ENCODE results near the gene PTCH1.

PTCH1 gene

DNA sequence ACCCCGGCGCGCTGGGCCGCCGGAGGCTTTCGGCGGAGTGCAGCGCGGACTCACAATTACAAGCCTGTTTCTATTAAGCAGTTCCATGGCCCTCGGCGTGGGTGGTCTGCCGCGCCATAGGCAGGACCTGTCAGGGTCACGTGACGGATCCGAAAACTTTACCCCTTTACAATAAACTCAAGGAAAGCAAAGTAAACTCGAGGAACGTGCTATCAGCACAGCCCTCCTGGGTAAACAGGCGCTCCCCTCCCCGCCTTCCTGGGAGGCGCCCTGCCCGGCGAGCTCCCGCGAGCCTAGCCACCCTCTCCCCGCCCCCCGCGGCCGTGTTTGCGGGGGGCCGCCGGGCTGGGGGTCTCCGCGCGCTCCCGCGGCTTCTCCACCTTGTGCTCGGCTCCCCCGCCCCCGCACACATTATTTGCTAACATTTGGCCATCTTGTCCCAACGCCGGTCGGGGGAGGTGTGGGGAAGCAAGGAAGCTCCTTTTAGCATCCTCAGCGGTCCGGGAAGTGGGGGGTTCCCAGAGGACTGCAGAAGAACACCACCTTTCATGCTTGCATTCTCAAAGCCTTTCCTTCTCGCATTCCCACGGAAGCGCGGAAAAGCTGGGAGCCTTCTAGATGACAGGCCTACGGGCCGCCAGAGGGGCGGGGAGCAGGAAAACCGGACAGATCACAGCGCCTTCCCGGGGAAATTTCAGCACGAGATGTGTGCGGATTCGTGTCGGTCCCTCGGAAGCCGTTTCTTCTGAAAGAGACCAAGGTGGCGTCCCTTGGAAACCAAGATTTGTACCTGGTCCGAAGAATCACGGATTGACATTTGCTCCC is at the start of gene PTCH1:
Gene PTCH1 (minus strand): TSS at position 238 of the 825 bp plus-strand sequence.
- DNase-seq: no peak

DNA sequence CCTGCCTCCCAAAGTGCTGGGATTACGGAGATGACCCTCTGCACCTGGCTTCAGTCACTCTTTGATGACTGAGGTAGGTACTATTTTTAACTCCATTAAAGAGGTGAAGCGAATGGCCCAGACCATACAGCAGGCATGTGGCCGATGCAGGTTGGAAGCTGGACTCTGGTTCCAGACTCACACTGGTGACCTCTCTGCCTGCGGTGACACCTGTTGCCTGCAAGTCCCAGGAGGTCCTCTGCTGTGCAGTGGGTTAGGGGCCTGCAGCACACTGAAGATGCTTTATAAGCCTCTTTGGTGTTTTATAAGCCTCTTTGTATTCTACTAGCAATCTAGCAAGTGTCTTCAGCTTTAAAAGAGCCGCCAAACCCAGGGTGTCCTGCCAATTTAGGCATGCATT is 49.2 kb upstream of the PTCH1 start:
- DNase-seq: no peak

GRCh38 chr9:95561913-95562312 is 45.1 kb upstream of the PTCH1 start:
- no peak for DNase-seq

- no peak for DNase-seq
Measured at GRCh38 chr9:95557142-95557541, 40.4 kb upstream of the PTCH1 start.

DNA sequence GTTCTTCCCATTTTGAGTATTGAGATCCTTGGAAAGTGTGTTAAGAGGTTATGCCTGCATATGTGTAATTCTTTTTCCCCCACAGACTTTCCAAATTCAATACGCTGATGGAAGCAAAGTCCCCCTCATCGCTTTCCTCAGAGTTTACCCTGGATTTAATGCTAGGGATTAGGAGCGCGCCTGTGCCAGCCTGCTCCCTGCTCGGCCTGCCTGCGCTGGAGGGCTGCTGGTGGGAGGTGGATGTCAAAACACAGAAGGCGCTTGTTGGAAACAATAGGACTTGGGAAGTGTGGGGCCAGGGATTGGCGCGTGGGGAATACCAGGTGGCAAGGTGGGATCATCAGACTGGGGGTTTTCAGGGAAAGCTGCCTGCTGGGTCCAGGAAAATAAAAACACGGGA is 39.8 kb upstream of the PTCH1 start:
- no peak for DNase-seq

DNA sequence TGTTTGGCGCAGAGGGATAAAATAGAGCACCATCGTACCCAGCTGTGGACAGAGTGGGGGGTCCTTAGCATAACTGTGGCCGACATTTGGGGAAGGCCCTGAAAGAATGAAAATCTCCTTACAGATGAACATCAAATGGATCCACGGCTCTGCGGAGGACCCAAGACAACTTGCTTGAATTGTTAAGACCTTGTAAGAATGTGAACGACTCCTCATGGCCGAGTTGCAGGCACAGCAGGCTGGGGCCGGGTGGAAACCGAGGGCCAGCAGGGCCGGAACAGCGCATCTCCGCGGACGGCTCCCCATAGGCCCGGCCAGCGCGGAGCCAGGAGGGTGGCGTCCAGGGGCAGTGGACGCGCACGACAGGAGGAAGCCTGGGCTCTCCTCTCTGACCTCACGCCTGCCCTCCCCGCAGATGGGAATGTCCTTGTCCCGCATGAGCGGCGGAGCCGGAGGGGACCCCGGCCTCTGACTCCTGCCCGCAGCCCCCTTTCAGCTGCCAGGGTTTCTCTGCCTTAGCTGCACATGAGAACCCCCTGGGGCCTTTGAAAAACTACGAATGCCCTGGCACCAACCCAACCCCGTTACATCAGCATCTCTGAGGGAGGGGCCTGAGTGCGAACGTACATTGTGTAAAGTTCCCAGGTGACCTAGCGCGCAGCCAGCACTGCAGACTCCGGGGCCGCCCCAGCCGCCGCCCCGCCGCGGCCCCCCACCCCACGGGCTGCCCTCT is 36.2 kb upstream of the PTCH1 start:
- DNase-seq: no peak

GRCh38 chr9:95552255-95552654 is 35.5 kb upstream of the PTCH1 start:
- DNase-seq: no peak

DNA sequence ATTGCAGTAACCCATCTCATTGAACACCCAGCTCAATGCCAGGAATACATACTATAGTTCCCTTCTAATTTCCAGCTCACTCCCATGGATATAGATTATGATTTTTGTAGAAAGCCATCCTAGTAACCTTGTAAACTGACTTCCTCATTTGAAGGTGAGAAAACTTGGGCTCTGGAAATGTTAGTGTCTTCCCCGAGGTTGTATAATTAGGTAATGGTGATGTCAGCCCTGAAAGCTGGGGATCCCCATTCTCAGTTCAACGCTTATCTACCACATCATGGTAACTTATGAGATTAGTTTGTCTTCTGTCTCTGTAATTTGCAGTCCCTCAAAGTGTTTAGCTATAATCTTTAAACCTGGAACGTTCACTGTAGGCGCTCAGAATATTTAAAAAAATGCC is 34.6 kb upstream of the PTCH1 start:
- no peak for DNase-seq

GRCh38 chr9:95545831-95546567 is 29.2 kb upstream of the PTCH1 start:
- DNase-seq: no peak

DNA sequence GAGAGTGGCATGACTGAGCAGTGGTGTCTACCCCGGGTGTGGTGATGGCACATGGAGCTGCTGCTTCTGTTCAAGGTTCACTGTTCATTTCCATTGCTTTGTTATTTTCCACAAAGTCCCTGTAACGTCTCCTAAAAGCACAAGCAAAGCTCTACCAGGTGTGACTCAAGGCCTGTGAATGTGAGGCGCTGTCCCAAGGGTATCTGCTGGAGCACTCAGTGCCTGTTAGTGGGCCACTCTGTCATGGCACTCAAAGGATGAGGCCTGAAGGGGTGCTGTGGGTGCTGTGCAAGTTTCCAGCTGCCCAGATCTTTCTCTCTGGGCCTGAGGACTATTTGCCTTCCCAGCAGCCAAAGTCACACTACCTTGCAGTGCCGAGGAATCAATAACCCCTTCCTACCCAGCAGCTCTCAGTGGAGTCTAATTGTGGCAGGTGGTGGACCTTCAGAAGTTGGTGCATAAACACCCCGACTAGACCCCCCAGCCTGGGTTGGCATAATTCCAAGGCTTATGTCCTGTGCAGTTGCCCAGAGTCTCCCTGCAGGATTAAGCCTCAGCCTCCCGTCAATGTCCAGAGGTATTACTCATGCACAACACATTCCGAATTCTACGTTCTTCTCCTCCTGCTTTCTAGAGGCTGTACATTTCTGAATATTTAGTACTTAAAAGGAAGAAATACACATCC is 17.4 kb upstream of the PTCH1 start:
- no peak for DNase-seq

DNA sequence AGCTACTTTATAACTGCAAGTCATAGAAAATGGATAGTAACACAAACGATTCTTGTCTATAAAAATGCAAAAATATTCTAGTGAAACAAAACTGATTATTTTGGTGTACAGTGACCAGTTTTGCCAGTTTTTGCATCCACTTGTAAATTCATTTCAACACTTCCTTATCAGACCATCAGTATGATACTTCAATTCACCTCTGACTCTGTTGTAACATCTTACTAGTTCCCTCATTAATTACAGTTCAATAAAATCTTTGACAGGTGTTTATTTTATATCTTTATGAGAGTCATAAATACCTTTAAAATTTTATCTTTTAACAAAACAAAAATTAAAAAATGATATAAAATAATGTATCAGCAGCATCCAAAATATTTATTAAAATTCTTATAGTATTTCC is 13.1 kb upstream of the PTCH1 start:
- no peak for DNase-seq

GRCh38 chr9:95528908-95529502 is 12.2 kb upstream of the PTCH1 start:
- no peak for DNase-seq

DNA sequence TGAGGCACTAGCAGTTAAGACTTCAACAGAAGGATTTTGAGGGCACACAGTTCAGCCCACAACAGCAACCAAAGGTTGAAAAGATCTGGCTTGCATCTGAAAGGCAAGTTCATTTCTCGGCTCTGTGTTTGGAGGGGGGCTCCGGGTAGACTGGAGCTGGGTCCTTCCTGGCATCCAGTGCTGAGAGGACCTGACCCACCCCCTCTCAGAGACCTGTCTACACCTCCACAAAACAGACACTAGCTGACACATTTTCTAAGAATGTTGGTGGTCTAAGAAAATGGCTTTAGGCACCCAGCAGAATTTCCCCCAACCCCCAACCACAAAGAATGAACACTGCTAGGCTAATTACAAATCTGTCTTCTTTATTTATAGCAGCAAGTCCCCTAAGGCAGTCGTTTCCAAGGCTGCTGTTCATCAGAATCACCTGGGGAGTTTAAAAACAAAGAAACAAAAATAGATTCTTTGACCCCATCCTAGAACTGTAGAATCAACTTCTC is 6.2 kb upstream of the PTCH1 start:
- no peak for DNase-seq

DNA sequence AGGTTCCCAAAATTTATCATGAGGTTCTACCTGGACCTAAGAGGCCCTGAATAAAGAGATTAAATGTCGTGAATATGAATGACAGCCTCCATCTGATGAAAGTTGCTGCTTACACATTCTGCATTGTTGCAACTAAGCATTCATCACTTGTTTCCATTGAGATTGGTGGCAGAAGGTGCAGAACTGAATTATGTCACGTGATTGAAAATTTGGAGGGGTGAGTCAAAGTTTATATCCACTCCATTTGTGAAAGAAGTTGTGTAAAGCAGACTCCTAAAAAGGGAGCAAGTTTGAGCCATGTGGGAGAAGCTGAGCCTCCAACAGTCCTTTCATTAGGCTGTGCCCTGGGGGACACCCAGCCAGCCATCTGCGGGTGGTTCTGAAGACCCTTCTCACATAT is 4.9 kb upstream of the PTCH1 start:
- DNase-seq: no peak

GRCh38 chr9:95517559-95518425 is 1.0 kb upstream of the PTCH1 start:
- DNase-seq: no peak

GRCh38 chr9:95516221-95516733 is 494 bp downstream of the PTCH1 start:
- no peak for DNase-seq

DNA sequence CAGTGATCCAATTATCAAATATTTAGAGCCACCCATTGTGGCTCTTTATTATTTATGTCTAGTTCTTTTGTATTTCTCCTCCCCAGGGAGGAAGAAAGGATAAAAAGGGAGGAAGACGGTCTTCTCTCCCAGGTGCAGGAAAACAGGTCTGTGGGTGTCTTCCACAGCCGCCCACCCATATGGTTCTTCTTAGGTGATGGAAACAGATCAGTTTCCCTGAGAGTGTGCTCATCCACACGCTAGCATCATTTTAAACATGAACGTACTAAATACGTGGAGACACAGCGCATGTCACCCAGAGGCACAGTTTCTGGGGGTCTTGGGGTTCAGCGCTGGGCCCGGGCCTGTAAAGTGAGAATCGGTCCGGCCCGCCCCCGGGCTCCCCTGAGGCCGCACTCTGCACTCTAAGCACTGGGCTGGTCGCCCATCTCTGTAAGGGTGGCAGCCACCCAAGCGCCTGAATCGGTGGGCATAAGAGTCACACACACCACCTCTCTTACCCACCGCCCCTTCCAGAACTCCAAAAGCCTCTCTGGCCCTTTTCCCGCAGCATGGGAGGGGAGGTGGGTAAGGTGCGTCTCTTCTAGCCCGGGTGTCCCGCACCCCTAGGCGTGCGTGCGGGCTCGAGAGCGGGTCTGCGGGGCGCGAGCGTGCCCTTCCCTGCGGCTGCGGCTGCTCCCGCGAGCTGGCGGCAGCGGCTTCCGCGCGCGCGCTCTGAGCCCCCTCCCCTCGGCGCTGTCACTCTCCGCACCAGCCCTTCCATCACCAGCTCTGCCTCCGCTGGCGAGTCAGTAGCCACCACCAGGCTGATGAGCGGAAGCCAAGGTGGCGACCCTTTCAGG is 1.3 kb downstream of the PTCH1 start:
- DNase-seq: peak; percentile 71

DNA sequence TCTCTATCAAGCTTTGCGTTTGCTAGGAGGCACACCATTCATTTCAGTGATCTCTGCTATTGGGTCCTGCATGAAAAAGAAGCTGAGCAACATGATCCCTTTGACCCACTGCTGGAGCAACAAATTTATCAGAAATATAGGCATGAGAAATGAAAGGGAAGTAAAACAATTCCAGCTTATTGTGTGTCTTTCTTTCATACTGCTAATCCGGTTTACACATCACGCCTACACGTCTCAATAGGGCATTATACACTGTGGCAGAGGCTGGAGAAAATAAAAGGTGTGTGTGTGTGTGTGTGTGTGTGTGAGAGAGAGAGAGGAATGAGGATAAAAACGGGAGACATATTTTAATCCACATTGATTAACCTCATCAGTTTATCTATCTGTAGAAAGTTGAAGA is 2.4 kb downstream of the PTCH1 start:
- DNase-seq: no peak

GRCh38 chr9:95513711-95514110 is 3.1 kb downstream of the PTCH1 start:
- no peak for DNase-seq

- no peak for DNase-seq
Measured at GRCh38 chr9:95512709-95513095, 4.1 kb downstream of the PTCH1 start.

All from NCI-H2171 (cell line).